DMS114 treated with DMSO at 0.1 percent for 48 hours (cell line): ENCODE measurements around the gene TRIM54.
"Not testable (repeated sequence)": the region's sequence is repeated elsewhere in the genome, so short reads cannot be mapped to it uniquely, and the experiment has no call there.

ENCODE experiments used
- DNase-seq: peaks from one replicate; lab custom pipeline; 2025; ENCODE audit not compliant: unreplicated experiment; lab: John Stamatoyannopoulos, UW

TRIM54 gene

GRCh38 chr2:27256855-27257454 is 25.3 kb upstream of the TRIM54 start:
- DNase-seq = no peak

DNA sequence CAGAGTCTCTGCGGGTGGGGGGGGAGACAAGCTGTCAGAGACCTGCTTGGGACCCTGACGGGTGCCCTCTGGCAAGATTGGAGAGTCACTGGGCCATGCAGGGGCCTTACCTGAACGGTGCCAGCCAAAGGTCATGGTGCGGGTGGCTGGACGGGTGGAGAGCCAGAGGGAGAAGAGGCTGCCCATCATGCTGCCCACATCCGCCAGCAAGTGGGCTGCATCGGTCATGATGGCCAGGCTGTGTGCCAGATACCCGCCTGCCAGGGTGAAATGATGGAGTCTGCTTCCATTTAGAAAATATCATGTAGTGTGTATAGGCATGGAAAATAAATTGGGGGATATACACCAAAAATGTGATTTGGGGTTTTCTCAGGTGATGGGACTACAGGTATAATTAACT is 24.2 kb upstream of the TRIM54 start:
- DNase-seq = no peak

DNA sequence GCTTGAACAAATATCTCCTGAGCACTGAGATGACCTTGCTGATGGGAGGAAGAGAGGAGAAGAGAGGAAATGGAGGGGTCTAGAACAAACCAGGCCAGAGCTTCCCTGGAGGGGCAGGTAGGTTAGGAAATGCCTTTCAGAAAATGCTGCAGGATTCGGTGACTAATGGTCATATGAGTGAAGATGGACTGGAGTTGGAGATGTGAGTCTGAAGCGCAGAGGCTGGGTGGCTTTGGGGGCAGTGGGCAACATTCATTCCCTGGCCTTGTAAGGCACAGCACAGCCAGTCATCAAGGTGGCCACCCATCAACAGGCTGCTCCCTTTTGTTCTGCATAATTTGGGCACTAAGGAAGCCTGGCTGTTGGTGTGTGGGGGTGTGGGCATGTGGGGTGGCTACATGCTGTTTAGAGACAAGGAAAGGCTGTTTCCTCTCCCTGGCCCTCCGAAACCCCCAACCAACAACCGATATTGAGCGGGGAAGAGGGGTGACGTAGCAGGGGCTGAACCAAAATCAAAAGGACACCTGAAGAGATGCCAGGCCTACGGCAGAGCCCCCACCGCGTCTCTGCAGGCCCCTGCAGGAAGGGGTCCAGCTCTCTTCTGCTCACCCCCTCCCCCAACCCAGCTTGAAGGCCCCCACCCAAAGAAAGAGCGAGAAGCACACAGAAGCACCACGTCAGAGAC is 20.8 kb upstream of the TRIM54 start:
- no peak for DNase-seq

DNA sequence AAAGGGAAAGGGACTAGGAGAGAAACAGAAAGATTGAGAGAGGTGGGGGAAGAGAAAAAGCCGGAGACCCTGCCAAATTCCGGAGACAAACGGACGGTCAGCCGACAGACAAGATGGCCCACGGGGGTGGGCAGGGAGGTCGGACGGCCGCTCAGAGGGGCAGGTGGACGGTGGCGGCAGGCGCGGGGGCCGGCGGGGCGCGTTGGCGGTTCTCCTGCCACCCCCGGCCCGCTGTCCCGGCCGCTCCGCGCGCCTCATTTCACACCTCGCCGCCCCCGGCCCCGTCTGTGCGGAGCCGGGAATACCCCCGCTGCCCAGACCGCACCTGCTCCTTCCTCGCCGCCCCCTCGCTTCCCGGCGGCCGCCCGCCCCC is 20.3 kb upstream of the TRIM54 start:
- DNase-seq = no peak

- DNase-seq = no peak
Observed at GRCh38 chr2:27262379-27263286, 19.6 kb upstream of the TRIM54 start, which contains the start of gene SLC30A3. Gene SLC30A3 (minus strand): TSS chr2:27263047. CDS start chr2:27262906, 141 bp downstream.

GRCh38 chr2:27263287-27264252 is 18.7 kb upstream of the TRIM54 start:
- no peak for DNase-seq

DNA sequence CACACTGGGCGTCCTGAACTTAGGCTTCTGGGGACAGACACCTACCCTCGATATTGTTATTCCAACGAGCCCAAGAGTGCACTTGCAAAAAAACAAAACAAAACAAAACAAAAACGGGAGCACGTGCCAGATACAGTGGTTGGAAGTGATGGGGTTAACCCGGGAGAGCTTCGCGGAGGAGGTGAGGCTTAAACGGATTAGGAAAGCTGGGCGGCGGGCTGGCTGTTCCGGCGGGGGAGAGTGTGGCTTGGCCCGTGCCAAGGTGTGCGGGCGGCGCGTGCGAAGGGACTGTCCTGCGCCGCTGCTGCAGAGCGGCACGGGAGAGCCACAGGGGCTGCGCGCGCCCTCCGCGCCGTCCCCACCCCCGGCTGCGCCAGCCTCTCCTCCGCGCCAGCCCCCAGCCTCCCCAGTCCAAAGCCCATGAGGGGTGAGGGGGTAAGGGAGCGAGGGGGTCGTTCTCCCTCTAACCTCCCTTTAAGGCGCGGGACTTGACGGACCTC is 17.9 kb upstream of the TRIM54 start:
- no peak for DNase-seq

DNA sequence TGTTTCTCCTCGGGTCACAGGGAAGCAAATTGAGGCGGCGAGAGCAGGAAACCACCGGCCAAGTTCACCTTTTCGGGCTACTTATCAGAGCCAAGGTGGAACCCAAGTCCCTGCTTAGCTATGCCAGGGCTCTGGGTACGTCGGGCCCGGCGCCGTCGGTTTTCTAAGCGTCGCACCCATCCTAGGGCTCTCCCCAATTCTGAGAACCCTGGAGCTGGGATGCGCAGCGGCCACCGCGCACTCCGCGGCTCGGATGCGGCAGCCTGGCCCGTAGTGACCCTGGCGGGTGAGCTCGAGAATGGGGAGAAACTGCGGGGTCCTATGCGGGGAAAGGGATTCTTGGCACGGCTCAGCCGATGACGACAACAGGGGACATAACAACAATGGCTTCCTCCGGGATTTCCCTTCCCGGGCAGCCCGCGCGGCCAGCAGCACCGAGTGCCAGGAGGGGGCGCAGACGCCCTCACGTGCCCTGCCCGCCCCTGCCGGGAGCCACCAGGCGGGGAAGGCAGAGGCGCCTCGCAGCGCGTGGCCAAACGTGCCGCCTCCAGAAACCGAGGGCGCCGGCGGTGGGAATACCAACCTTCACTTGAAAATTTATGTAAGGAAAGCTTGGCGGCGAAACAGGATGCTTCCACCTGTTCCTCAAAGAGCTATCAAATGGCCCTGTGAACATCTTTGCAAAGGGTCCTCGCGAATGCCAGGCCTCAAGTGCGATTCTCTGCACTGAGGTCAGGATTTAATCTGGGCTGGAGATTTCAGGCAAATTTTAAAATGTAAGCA is 17.3 kb upstream of the TRIM54 start:
- DNase-seq = peak; percentile 60

- no peak for DNase-seq
Observed at GRCh38 chr2:27265536-27265870, 16.7 kb upstream of the TRIM54 start.

DNA sequence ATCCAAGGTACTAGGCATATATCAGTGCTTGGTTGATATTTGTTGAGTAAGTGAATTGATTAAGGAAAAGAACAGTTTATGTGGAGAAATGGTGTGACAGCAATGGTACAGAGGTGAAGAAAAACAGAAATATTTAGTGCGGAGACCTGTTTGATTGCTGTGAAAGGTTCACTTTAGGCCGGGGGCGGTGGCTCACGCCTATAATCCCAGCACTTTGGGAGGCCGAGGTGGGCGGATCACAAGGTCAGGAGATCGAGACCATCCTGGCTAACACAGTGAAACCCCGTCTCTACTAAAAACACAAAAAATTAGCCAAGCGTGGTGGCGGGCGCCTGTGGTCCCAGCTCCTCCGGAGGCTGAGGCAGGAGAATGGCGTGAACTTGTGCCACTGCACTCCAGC is 13.9 kb upstream of the TRIM54 start:
- not testable (repeated sequence) for DNase-seq

DNA sequence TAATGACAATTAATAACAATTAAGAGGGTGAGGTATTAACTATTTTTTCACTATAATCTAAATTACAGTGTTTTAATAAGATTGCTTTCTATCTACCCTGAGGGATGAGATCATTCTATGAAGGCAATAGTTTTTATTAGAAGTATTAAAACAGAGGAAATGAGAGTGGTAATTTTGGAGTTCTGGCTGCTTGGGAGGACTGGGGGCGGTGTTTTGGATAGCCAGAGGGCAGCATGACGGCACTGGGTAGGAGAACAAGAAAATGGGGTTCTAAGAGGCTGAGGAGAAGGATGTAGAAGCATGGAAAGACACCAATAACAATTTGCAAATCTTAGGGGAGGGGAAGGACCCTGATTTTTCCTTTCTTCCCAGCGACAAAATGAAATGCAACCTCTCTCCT is 12.1 kb upstream of the TRIM54 start:
- DNase-seq = no peak

GRCh38 chr2:27270670-27271069 is 11.6 kb upstream of the TRIM54 start:
- DNase-seq = no peak

GRCh38 chr2:27271631-27272340 is 10.4 kb upstream of the TRIM54 start:
- DNase-seq = no peak

DNA sequence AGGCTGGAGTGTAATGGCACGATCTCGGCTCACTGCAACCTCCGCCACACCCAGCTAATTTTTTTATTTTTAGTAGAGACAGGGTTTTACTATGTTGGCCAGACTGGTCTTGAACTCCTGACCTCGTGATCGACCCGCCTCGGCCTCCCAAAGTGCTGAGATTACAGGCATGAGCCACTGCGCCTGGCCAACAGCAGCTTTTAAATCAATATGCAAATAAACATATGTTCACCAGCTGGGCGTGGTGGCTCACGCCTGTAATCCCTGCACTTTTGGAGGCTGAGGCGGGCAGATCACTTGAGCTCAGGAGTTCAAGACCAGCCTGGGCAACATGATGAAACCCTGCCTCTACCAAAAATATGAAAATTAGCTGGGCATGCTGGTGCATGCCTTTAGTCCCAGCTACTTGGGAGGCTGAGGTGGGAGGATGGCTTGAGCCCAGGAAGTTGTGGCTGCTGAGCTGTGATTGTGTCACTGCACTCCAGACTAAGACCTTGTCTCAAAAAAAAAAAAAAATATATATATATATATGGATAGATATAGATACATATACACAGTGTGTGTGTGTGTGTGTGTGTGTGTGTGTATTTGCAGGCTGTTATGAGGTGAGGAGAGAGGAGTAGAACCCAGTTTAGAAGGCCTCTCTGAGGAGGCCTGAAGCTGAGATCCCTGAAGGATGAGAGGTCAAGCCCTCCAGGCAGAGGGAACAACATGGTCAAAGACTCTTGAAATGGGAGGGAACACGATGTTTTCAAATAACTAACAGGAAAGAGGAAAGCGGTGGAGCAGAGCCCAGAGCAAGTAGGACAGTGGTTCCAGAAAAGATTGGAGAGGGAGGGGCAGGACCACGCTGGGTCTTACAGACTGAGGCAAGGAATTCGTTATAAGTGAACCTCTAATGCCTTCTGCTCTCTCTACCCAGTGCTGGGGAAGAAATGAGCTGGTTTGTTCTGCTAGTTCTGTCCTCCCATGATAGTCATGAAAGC is 9.4 kb upstream of the TRIM54 start:
- DNase-seq = not testable (repeated sequence)

GRCh38 chr2:27275211-27276150 is 6.7 kb upstream of the TRIM54 start, which contains the start of gene DNAJC5G:
Gene DNAJC5G (plus strand): TSS chr2:27275433. CDS start chr2:27276729, 1,296 bp downstream.
- DNase-seq = no peak

DNA sequence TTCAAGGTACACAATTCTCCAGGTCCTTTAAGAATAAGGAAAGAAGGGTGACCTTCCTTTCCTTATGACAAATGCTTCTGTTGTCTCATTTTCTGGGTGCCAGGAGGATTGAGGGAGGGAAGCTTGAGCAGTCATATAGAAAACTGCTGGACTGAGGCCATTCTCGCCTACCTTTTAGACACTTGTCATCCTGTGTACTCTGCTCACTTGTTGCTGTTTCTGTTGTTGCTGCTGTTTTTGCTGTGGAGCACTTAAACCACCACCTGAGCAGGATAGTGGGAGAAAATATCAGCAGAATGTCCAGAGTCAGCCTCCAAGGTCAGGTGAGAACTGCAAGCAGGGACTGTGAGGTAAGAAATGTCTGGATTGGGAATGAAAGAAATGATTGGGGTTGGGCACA is 4.2 kb upstream of the TRIM54 start:
- no peak for DNase-seq

DNA sequence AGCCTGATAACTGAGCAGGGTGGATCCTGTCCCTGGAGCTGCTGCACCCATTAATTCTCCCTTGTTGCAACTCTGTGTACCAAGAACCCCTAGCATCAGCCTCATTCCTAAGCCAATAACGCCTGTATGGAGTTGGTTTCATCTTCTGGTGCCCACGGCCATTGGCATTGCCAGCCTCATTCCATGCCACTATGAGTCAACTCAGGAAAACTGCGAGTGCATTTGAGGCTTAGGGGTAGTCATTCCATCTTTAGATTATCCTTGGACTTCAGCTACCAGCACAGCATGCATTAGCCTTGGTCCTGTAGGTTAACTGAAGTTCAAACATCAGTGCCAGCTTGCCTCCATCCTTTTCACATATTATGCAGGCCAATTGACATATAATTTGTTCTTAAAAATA is 1.4 kb upstream of the TRIM54 start:
- DNase-seq = no peak
